ENCODE measurements around the gene INPP4A. TPM values are rescaled to one million over a fixed set of nuclear protein-coding genes. Genes with fewer than 3 reads are reported as not detected.
A peak's percentile ranks its signal among the peaks of the same experiment; 100 is the strongest.

The INPP4A gene
- total RNA-seq, 1 donor from 2014 or later: 40.7 TPM

DNA sequence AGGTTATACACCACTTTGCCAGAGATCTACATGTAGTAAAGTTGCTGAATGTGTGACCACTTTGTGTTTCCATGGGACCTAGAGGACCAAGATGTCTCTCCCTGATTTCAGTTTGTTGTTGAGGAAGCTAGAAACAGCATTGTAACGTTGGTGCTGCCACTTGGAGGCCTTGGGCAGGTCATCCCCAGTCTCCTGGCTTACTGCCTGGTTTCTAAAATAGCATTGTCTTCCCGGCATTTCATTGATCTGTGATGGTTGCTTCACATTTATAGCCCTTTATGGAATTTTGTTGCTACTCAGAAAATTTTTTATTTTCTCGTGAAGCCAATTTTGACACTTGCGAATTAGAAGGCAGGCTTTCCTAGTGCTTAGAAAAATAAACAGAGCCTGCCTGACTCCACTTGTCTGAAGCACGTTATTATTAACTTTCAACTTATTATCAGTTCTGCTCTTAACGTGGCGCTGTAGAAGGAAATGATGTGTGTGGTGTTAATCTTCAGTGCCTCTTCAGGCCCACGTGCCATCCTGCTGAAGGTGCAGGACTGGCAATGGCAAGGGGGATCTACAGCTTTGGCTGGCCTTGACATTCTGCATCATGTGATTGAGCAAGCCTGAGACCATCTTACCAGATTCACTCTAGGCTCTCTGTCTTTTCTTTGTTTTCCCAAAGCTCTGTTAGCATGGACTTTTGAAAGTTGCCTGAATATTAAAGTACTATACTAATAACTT, 59.9 kb downstream of the INPP4A start:
- TF ChIP-seq CTCF (IDR thresholded peaks at IDR 0.05; ENCODE audit: unreplicated experiment): no peak
- Mint-ChIP-seq H3K4me1 (peaks cover 33% of the 10 kb centered on the region), H3K4me3 (no peak overlapping the region), H3K27me3 (ENCODE audit: low read depth) (no peaks in the 10 kb centered on the region), H3K36me3 (no peaks in the 10 kb centered on the region), H3K27ac (no peak overlapping the region), H3K9me3 (no peaks in the 10 kb centered on the region)
- DNase-seq (ENCODE audit: low spot score in 2 of 2, unreplicated experiment in 2 of 2): no peak

DNA sequence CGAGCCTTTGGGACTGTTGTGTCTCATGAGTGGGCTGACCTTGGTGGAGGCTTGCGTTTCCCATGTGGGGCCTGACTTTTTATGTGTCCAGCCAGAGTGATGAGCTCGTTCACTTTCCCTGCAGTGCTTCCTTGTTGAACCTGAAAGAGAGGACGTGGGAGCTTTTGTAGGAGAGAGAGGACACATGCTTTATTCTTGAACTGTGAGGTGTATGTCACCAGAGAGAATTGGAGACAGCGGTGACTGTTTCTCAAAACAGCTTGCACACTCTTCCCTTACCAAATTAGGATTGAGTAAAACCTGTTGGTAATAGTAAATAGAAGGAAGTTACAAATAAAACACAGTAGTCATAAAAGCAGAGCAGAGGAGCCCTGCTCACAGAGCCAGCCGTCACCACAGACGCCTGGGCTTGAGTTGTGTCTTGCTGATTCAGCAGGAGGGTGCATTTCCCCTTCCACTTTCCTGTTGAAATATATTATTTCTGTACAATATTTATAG, 60.7 kb downstream of the INPP4A start:
- no peaks in the 10 kb centered on the region for H3K36me3 Mint-ChIP-seq

DNA sequence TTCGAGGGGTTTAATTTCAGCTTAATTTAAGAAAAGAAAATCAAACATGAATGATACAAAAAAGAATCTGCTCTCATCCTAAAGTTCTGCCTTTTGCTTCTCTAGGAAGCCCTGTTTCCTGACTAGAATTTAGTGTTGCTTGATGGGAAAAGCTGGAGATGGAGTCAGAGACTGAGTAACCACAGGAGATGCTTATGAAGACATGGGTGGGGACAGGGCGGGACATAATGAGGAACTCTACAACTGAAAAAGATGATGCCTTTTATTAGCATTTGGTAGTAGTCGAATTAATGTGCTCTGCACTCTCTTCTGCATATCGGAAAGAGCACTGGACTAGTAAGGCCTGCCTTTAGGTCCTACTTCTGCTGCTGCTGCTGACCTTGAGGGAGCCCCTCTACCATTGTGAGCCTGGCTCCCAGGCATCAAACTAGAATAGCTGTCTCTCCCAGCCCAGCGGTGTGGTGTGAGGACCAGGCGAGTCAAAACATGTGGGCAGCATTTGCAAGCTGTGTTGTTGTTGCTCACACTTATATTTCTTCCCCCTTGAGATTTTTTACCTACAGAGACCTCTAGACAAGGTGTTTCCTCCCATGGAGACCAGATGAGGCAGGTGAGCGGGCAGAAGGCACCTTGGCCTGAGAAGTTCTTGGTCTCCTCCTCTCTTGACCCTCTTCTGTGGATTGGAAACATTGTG, 61.5 kb downstream of the INPP4A start:
- Mint-ChIP-seq H3K27me3 (ENCODE audit: low read depth) (no peaks in the 10 kb centered on the region), H3K4me3 (no peak overlapping the region), H3K27ac (no peak overlapping the region), H3K9me3 (no peaks in the 10 kb centered on the region), H3K36me3 (no peaks in the 10 kb centered on the region), H3K4me1 (peaks cover 30% of the 10 kb centered on the region)
- TF ChIP-seq CTCF (IDR thresholded peaks at IDR 0.05; ENCODE audit: unreplicated experiment): no peak
- DNase-seq (ENCODE audit: low spot score in 2 of 2, unreplicated experiment in 2 of 2): no peak

More for the DNA sequence above, 60.7 kb downstream of the INPP4A start:
- no peaks in the 10 kb centered on the region for H3K27me3 Mint-ChIP-seq (ENCODE audit: low read depth)
- no peak overlapping the region for H3K4me3 Mint-ChIP-seq
- no peak for DNase-seq (ENCODE audit: low spot score in 2 of 2, unreplicated experiment in 2 of 2)
- H3K9me3 Mint-ChIP-seq: no peaks in the 10 kb centered on the region
- no peak for TF ChIP-seq CTCF (IDR thresholded peaks at IDR 0.05; ENCODE audit: unreplicated experiment)
- H3K27ac Mint-ChIP-seq: peak overlapping the region; percentile 21
- H3K4me1 Mint-ChIP-seq: peaks cover 32% of the 10 kb centered on the region

- Mint-ChIP-seq H3K4me3 (no peak overlapping the region), H3K36me3 (no peaks in the 10 kb centered on the region), H3K27ac (no peak overlapping the region), H3K4me1 (peaks cover 30% of the 10 kb centered on the region), H3K9me3 (no peaks in the 10 kb centered on the region), H3K27me3 (ENCODE audit: low read depth) (no peaks in the 10 kb centered on the region)
- TF ChIP-seq CTCF (IDR thresholded peaks at IDR 0.05; ENCODE audit: unreplicated experiment): no peak
- DNase-seq (ENCODE audit: low spot score in 2 of 2, unreplicated experiment in 2 of 2): no peak
These were observed 62.2 kb downstream of the INPP4A start for GRCh38 chr2:98506881-98507280.

GRCh38 chr2:98507461-98507860, 62.8 kb downstream of the INPP4A start:
- H3K36me3 Mint-ChIP-seq: no peaks in the 10 kb centered on the region
- TF ChIP-seq CTCF (IDR thresholded peaks at IDR 0.05; ENCODE audit: unreplicated experiment): no peak
- H3K4me3 Mint-ChIP-seq: no peak overlapping the region
- H3K27ac Mint-ChIP-seq: no peak overlapping the region
- H3K4me1 Mint-ChIP-seq: peaks cover 27% of the 10 kb centered on the region
- no peaks in the 10 kb centered on the region for H3K27me3 Mint-ChIP-seq (ENCODE audit: low read depth)
- no peaks in the 10 kb centered on the region for H3K9me3 Mint-ChIP-seq
- DNase-seq (ENCODE audit: low spot score in 2 of 2, unreplicated experiment in 2 of 2): no peak
